Activated T-cell treated with anti-CD3 and anti-CD28 coated beads for 48 hours (primary cell): ENCODE results near the gene ALX4.

Source experiments
- DNase-seq: peaks from one replicate; pipeline ENCODE4 v3.0.0-alpha.2; 2020; ENCODE audit warnings: low read depth

ALX4 gene

GRCh38 chr11:44267750-44268613 lies 42.0 kb downstream of the ALX4 start:
- no peak for DNase-seq

- DNase-seq, result no peak
Measured at GRCh38 chr11:44267006-44267749, 42.8 kb downstream of the ALX4 start.

- no peak for DNase-seq
Measured at GRCh38 chr11:44266056-44266780, 43.7 kb downstream of the ALX4 start.

- no peak for DNase-seq
Measured at GRCh38 chr11:44264761-44265160, 45.2 kb downstream of the ALX4 start.

GRCh38 chr11:44264438-44264749 lies 45.5 kb downstream of the ALX4 start:
- DNase-seq, result no peak

GRCh38 chr11:44263738-44264437 lies 46.1 kb downstream of the ALX4 start:
- DNase-seq, result no peak

GRCh38 chr11:44261800-44262591 lies 47.9 kb downstream of the ALX4 start:
- no peak for DNase-seq

- DNase-seq, result no peak
Measured at GRCh38 chr11:44260081-44260480, 49.9 kb downstream of the ALX4 start.

GRCh38 chr11:44258839-44259420 lies 51.0 kb downstream of the ALX4 start:
- no peak for DNase-seq

- DNase-seq, result no peak
Measured at GRCh38 chr11:44258190-44258489, 51.8 kb downstream of the ALX4 start.

- DNase-seq, result no peak
Measured at GRCh38 chr11:44257338-44258189, 52.4 kb downstream of the ALX4 start.

GRCh38 chr11:44256673-44257291 lies 53.2 kb downstream of the ALX4 start:
- DNase-seq, result no peak

- DNase-seq, result no peak
Measured at GRCh38 chr11:44255406-44256071, 54.4 kb downstream of the ALX4 start.

- no peak for DNase-seq
Measured at GRCh38 chr11:44252999-44253602, 56.8 kb downstream of the ALX4 start.

- no peak for DNase-seq
Measured at GRCh38 chr11:44250421-44250820, 59.5 kb downstream of the ALX4 start.

GRCh38 chr11:44248109-44248508 lies 61.8 kb downstream of the ALX4 start:
- no peak for DNase-seq

- no peak for DNase-seq
Measured at GRCh38 chr11:44247508-44247907, 62.4 kb downstream of the ALX4 start.

- no peak for DNase-seq
Measured at GRCh38 chr11:44246726-44247125, 63.2 kb downstream of the ALX4 start.
